NCI-H146 treated with DMSO at 0.1 percent for 48 hours (cell line): ENCODE results near the gene CD300LF.

ENCODE experiments used
- DNase-seq: peaks from one replicate; lab custom pipeline; 2025; ENCODE audit not compliant: unreplicated experiment; lab: John Stamatoyannopoulos, UW

The CD300LF gene

GRCh38 chr17:74691151-74691550 lies 21.6 kb downstream of the CD300LF start:
- DNase-seq = no peak

DNA sequence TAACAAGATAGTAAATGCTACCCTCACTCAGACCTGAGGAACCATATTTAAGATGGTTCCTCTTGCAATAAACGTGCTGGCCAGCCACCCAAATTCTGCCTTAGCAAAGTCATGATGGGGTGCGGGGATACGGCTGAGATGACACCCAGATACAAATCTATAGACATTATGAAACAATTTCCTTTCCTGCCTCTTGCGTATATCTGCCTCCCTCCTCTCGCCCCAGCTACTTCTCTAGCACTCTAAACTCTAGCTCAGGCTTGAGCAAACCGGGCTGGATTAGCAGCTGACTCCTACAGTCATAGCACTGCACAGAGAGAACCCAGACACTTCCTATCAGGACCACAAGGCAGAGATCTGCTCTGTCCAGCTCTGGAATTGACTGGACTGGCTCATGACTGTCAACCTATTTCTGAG lies 22.3 kb downstream of the CD300LF start:
- no peak for DNase-seq

DNA sequence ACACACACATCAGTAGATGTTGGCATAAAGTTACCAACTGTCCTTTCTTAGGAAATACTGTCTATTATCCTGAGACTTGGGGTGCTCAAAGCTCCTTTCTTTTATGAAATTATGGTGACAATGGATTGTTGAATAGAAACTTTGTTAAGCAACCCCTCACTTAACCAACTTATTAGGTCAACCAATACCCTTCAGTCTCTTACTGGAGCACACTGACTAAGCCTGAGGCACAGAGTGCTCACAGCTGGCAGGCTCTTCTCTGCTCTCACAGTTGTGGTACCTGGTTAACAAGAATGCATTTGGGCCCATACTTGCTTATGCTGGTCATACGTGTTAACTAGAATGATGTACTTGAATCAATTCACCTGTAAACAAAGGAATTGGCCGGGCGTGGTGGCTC lies 24.8 kb downstream of the CD300LF start:
- DNase-seq = no peak

DNA sequence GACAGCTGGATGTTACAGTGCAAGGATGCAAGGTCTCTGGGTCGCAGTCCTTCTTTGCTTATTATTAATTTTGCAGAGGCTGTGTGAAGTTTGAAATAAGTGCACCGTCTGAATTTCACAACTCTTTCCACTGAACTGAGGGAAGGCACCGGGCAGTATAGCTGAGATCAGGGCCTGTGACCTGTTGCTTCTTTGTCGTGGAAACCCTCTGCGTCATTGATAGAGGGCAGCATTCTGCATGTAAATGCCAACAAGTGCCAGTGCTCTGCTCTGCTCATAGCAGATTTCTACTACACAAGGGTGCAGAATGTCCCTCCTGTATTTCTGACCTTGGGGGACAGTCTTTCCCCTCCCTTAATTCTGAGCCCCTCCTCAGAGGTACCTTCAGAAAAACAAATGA lies 26.0 kb downstream of the CD300LF start:
- no peak for DNase-seq

GRCh38 chr17:74682471-74683190 lies 30.1 kb downstream of the CD300LF start:
- DNase-seq = no peak

DNA sequence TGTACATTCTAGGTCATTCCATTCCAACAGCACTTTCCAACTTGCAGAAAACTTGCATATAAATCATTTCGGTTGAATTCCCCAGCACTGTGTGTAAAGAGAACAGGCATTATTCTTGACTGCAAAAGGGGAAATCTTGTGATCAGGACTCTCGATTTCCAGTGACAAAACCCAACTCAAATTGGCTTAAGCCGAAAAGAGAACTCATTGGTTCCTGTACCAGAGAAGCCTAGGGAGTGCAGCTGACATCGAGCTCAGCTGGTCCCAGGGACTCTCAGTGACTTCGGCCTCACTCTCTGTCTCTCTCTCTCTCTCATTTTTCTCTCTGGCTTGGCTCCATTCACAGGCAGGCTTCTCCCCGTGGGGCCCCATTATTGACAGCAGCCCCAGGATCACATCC lies 30.7 kb downstream of the CD300LF start:
- no peak for DNase-seq

- no peak for DNase-seq
Measured at GRCh38 chr17:74680941-74681340, 31.8 kb downstream of the CD300LF start.

GRCh38 chr17:74680213-74680612 lies 32.5 kb downstream of the CD300LF start:
- no peak for DNase-seq

DNA sequence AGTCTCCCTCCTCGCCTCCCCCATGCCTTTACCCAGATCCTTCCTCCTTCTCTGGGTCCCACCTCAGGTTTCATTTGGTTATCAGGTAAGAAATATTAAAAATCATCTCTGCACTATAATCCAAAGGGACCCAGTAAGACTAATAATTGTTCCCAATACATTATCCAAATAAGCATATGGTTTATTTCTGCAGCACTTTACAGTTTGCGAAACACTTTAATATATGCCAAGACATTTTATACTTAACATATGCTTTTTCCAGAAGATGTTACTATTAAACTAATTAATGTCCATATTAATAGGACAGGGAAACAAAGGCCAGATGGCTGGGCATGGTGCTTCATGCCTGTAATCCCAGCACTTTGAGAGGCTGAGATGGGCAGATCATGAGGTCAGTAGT lies 33.3 kb downstream of the CD300LF start:
- DNase-seq = no peak

DNA sequence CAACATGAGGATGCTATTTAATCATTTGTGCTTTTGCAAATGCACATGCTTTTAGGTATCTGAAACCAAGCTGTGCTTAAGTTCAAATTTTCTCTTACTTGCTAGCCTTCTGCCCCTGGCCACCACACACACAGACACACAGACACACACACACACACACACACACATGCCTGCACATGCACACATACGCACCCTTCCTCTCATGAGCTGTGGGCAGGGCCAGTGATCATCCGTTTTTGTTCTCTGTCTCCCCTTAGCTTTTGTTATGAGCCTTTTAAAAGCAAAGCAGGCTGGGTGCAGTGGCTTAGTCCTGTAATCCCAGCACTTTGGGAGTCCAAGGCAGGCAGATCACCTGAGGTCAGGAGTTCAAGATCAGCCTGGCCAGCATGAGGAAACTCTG lies 34.2 kb downstream of the CD300LF start:
- DNase-seq = no peak

GRCh38 chr17:74677558-74678466 lies 34.9 kb downstream of the CD300LF start:
- no peak for DNase-seq

- no peak for DNase-seq
Measured at GRCh38 chr17:74671031-74671771, 41.5 kb downstream of the CD300LF start.

GRCh38 chr17:74670329-74670728 lies 42.4 kb downstream of the CD300LF start:
- no peak for DNase-seq

GRCh38 chr17:74663561-74663960 lies 49.2 kb downstream of the CD300LF start:
- no peak for DNase-seq

- DNase-seq = no peak
Measured at GRCh38 chr17:74659889-74660288, 52.8 kb downstream of the CD300LF start.

- no peak for DNase-seq
Measured at GRCh38 chr17:74658620-74659019, 54.1 kb downstream of the CD300LF start.

- no peak for DNase-seq
Measured at GRCh38 chr17:74654742-74655141, 58.0 kb downstream of the CD300LF start.

DNA sequence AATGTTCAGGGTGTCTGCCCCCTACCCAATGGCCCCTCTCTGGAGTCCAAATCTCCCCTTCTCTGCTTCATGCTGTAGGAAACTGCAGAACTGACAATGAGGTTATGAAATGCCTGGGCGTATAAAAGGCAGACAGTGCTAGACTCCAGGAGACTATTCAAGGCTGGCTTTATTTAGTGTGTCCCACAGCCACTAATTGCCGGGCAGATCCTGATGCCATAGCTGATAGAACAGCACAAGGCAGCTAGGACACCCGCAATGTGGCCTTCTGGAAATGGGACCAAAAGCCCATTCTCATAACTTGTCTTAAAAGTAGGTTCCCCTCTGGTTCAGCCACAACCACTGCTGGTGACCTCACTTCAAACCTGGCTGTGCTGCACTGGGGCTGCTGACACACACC lies 60.7 kb downstream of the CD300LF start:
- DNase-seq = no peak

GRCh38 chr17:74649909-74650308 lies 62.8 kb downstream of the CD300LF start:
- no peak for DNase-seq

- DNase-seq = no peak
Measured at GRCh38 chr17:74647871-74648672, 64.7 kb downstream of the CD300LF start.

DNA sequence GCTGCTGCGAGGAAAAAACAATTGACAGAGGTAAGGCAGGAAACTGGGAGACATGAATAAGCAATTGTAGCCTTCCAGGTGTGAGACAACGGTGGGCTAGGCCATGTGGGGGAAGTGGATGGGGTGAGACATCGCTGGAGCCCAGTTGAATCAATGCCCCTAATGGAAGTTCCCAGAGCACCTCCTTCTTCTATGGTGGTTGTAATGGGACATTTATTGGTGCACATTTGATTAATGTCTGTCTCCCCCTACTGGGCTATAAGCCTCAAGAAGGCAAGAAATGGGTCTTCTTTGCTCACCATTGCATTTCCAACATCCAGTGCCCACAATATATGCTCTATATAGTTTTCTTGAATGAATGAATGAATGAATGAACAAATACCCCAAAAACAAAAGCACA lies 66.5 kb downstream of the CD300LF start:
- DNase-seq = no peak
